ENCODE data around the gene ANGEL1.

DNA sequence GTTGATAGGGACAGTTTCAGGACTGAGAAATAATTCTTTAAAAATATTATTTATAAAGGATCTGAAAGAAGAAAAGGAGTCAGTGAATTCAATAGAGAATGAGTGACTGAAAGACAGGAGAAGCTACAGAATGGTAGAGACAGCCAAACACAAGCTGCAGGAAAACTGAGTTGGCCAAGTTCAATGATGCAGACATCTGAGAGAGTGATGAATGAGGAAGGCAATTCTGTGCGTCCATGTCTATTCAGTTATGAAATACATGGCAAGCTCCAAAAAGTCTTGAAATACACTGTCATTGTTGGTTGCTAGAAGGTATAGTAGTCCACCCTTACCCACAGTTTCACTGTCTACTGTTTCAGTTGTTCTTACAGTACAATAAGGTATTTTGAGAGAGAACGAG lies 20.3 kb upstream of the ANGEL1 start:
- TF ChIP-seq ZFP3 (CRISPR knock-in tag; IDR thresholded peaks at IDR 0.05): no peak
- no peak for TF ChIP-seq ZNF70 (CRISPR knock-in tag; IDR thresholded peaks at IDR 0.05)
- no peak for TF ChIP-seq TCF4 (CRISPR knock-in tag; IDR thresholded peaks at IDR 0.05; ENCODE audit: borderline replicate concordance)

Measured in SK-N-SH treated with all-trans-retinoic acid at 6 μM for 48 hours (cell line).